Esophagus (tissue), 2 donors: ENCODE results near the gene CALHM2. TPM values are rescaled to one million over a fixed set of nuclear protein-coding genes. Genes with fewer than 3 reads are reported as not detected.

Experiments used
- H3K27ac ChIP-seq, 2 donors: one replicate each; pipeline ENCODE4 v1.5.1; 2013; ENCODE audit warnings: low read depth in 2 of 2, mild to moderate bottlenecking in 2 of 2, inconsistent platforms in 1 of 2, low read length in 1 of 2, moderate library complexity in 1 of 2
- H3K27me3 ChIP-seq, 2 donors: one replicate each; pipeline ENCODE4 v1.6.1; 2013; ENCODE audit warnings: low read length in 2 of 2, control low read depth in 1 of 2, mild to moderate bottlenecking in 1 of 2; ENCODE audit not compliant: insufficient read depth in 2 of 2, control insufficient read depth in 1 of 2
- H3K36me3 ChIP-seq, 2 donors: one replicate each; pipeline ENCODE4 v1.6.1; 2013; ENCODE audit warnings: low read length in 1 of 2; ENCODE audit not compliant: control insufficient read depth in 2 of 2, insufficient read depth in 2 of 2
- H3K4me1 ChIP-seq, 2 donors: one replicate each; pipeline ENCODE4 v1.6.1; 2013; ENCODE audit warnings: low read length in 1 of 2; ENCODE audit not compliant: control insufficient read depth in 2 of 2, insufficient read depth in 2 of 2
- H3K4me3 ChIP-seq, 2 donors: one replicate each; pipeline ENCODE4 v1.5.1; 2013; ENCODE audit warnings: low read length in 2 of 2, mild to moderate bottlenecking in 2 of 2, low read depth in 1 of 2, moderate library complexity in 1 of 2
- H3K9me3 ChIP-seq, 2 donors: one replicate each; pipeline ENCODE4 v1.6.1; 2013; ENCODE audit warnings: mild to moderate bottlenecking in 2 of 2, low read depth in 1 of 2, low read length in 1 of 2, moderate library complexity in 1 of 2; ENCODE audit not compliant: control insufficient read depth in 2 of 2, insufficient read depth in 1 of 2
- WGBS, 2 donors: extraction: QIAGEN DNeasy Blood & Tissue Kit; methylation state at CpG; one replicate each; pipeline ENCODE4 v1.1.7; 2013; 5-methylcytosine and 5-hydroxymethylcytosine counted together
- polyA plus RNA-seq, 2 donors: library from polyadenylated mRNA; stranded (reverse); fragments of 200-250 nt; gene quantifications; one replicate each; pipeline ENCODE4 v1.2.3, GENCODE V29; 2013
- donor health status: healthy with polysubstance abuse.
- donor health status: Bipolar disorder and iron deficiency.

Gene CALHM2
- 1 to 10 TPM; 5.3 to 9.7 TPM for polyA plus RNA-seq

GRCh38 chr10:103451831-103452505, at the start of gene CALHM2:
TSS of gene CALHM2 (minus strand) at chr10:103452370. CDS start at chr10:103449941, 2,429 bp downstream.
- peak within 1 kb of the TSS; percentile 43 to 67 for H3K4me3 ChIP-seq
- H3K9me3 ChIP-seq: no peaks in the 10 kb centered on the region
- H3K4me1 ChIP-seq: peaks cover 8 to 27% of the 10 kb centered on the region in 2 donors
- peak within 1 kb of the TSS; percentile 84 to 93 for H3K27ac ChIP-seq
- H3K36me3 ChIP-seq: peaks cover 4 to 24% of the 10 kb centered on the region in 2 donors
- no peaks in the 10 kb centered on the region for H3K27me3 ChIP-seq
- WGBS, 2 donors: 0 to 4% methylated on average over 25 to 32 of the region's 32 CpGs

GRCh38 chr10:103501186-103501585, 49.0 kb upstream of the CALHM2 start:
- Histone ChIP-seq H3K9me3 (no peaks in the 10 kb centered on the region), H3K27me3 (no peaks in the 10 kb centered on the region), H3K4me3 (no peak overlapping the region), H3K36me3 (no peaks in the 10 kb centered on the region), H3K4me1 (no peaks in the 10 kb centered on the region), H3K27ac (no peak overlapping the region)
- WGBS, 2 donors: 90 to 94% methylated on average over 3 of the region's 3 CpGs

- no peak overlapping the region for H3K27ac ChIP-seq
- no peaks in the 10 kb centered on the region for H3K36me3 ChIP-seq
- no peaks in the 10 kb centered on the region for H3K27me3 ChIP-seq
- no peaks in the 10 kb centered on the region for H3K9me3 ChIP-seq
- no peaks in the 10 kb centered on the region for H3K4me1 ChIP-seq
- 79% methylated on average over 6 of the region's 6 CpGs for WGBS, 2 donors
- no peak overlapping the region for H3K4me3 ChIP-seq
Measured at GRCh38 chr10:103500481-103500880, 48.3 kb upstream of the CALHM2 start.

- Histone ChIP-seq H3K27me3 (peaks cover 0 to 2% of the 10 kb centered on the region in 2 donors), H3K9me3 (no peaks in the 10 kb centered on the region), H3K27ac (no peak overlapping the region), H3K36me3 (no peaks in the 10 kb centered on the region), H3K4me3 (no peak overlapping the region), H3K4me1 (no peaks in the 10 kb centered on the region)
- 64 to 67% methylated on average over 7 of the region's 7 CpGs for WGBS, 2 donors
Measured at GRCh38 chr10:103499881-103500280, 47.7 kb upstream of the CALHM2 start.

GRCh38 chr10:103498936-103499638, 46.9 kb upstream of the CALHM2 start:
- Histone ChIP-seq H3K4me1 (peaks cover 2 to 5% of the 10 kb centered on the region in 2 donors), H3K27ac (no peak overlapping the region), H3K27me3 (peaks cover 0 to 6% of the 10 kb centered on the region in 2 donors), H3K36me3 (no peaks in the 10 kb centered on the region), H3K9me3 (no peaks in the 10 kb centered on the region), H3K4me3 (no peak overlapping the region)
- 72 to 77% methylated on average over 5 of the region's 5 CpGs for WGBS, 2 donors

- Histone ChIP-seq H3K36me3 (no peaks in the 10 kb centered on the region), H3K4me1 (peaks cover 3 to 8% of the 10 kb centered on the region in 2 donors), H3K27ac (no peak overlapping the region), H3K9me3 (no peaks in the 10 kb centered on the region), H3K4me3 (no peak overlapping the region), H3K27me3 (peaks cover 0 to 7% of the 10 kb centered on the region in 2 donors)
- WGBS, 2 donors: 77 to 84% methylated on average over 8 of the region's 8 CpGs
Measured at GRCh38 chr10:103497161-103497915, 45.2 kb upstream of the CALHM2 start.

GRCh38 chr10:103495321-103495720, 43.2 kb upstream of the CALHM2 start:
- Histone ChIP-seq H3K36me3 (no peaks in the 10 kb centered on the region), H3K27me3 (peaks cover 0 to 7% of the 10 kb centered on the region in 2 donors), H3K4me3 (no peak overlapping the region), H3K27ac (no peak overlapping the region), H3K4me1 (peaks cover 3 to 8% of the 10 kb centered on the region in 2 donors), H3K9me3 (no peaks in the 10 kb centered on the region)
- WGBS, 2 donors: 86 to 89% methylated on average over 3 of the region's 3 CpGs

- 2% methylated on average over 51 to 92 of the region's 92 CpGs for WGBS, 2 donors
- peak overlapping the region; percentile 24 to 48 for H3K4me3 ChIP-seq
- peaks cover 3 to 8% of the 10 kb centered on the region in 2 donors for H3K4me1 ChIP-seq
- peaks cover 0 to 7% of the 10 kb centered on the region in 2 donors for H3K27me3 ChIP-seq
- H3K27ac ChIP-seq: no peak overlapping the region
- H3K36me3 ChIP-seq: no peaks in the 10 kb centered on the region
- no peaks in the 10 kb centered on the region for H3K9me3 ChIP-seq
Measured at GRCh38 chr10:103493916-103494877, 42.0 kb upstream of the CALHM2 start.
